Measurements from ENCODE around the gene TPK1.

TPK1 gene

DNA sequence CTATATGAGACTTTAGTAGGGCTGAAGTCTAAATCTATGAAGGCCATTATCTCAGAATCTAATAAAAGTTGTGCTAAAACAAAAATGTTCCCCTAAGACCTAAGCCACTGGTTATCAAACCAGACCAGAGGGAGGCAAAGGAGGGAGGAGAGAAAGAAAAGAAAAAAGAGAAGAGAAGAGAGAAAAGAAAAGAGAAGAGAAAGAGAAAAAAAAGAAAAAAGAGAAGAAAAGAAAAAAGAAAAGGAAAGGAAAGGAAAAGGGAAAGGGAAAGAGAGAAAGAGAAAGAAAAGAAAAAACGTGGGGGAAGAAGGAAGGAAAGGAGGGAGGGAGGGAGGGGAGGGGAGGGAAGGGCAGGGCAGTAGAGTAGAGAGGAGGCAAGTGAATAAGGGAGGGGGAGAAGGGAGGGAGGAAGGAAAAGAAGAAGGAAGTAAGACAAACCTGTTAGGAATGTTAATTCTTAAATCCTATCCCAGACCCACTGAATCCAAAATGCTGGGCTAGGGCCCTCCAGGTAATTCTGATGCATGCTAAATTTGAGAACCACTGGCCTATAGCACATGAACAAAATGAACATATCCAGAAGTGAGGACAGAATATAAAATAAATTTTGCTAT lies 98.9 kb downstream of the TPK1 start:
- Histone ChIP-seq H3K27ac (ENCODE audit: low read depth, low read length) (no peak overlapping the region), H3K79me1 (ENCODE audit: low read length) (no peaks in the 10 kb centered on the region), H2BK15ac (replicated peaks; ENCODE audit: low read depth) (no peak overlapping the region), H3K56ac (ENCODE audit: low read length) (no peak overlapping the region), H3K4ac (ENCODE audit: low read depth, low read length) (no peak overlapping the region), H3K4me1 (ENCODE audit: control insufficient read depth, low read depth, low read length) (no peaks in the 10 kb centered on the region), H4K8ac (ENCODE audit: low read depth, low read length) (no peak overlapping the region), H2AK5ac (ENCODE audit: low read length) (no peak overlapping the region), H3K36me3 (ENCODE audit: control insufficient read depth, insufficient read depth, low read length) (no peaks in the 10 kb centered on the region), H3K18ac (ENCODE audit: low read length) (no peak overlapping the region), H3K27me3 (ENCODE audit: insufficient read depth, low read length, poor library complexity) (no peaks in the 10 kb centered on the region), H3K79me2 (ENCODE audit: control insufficient read depth, insufficient read depth, low read length) (no peaks in the 10 kb centered on the region), H3K23ac (ENCODE audit: low read length) (no peak overlapping the region), H2BK5ac (ENCODE audit: low read length) (no peak overlapping the region), H3K9ac (ENCODE audit: low read length) (no peak overlapping the region), H3K4me3 (ENCODE audit: low read length) (no peak overlapping the region), H2BK120ac (ENCODE audit: low read depth, low read length) (no peak overlapping the region), H3K4me2 (ENCODE audit: low read length) (no peak overlapping the region), H4K5ac (ENCODE audit: low read length) (no peak overlapping the region)
- no CpG with 5 or more reads among the region's 1 CpG for WGBS (ENCODE audit: extremely low coverage, insufficient coverage, low lambda C conversion rate)
- peak; percentile 37 for DNase-seq

DNA sequence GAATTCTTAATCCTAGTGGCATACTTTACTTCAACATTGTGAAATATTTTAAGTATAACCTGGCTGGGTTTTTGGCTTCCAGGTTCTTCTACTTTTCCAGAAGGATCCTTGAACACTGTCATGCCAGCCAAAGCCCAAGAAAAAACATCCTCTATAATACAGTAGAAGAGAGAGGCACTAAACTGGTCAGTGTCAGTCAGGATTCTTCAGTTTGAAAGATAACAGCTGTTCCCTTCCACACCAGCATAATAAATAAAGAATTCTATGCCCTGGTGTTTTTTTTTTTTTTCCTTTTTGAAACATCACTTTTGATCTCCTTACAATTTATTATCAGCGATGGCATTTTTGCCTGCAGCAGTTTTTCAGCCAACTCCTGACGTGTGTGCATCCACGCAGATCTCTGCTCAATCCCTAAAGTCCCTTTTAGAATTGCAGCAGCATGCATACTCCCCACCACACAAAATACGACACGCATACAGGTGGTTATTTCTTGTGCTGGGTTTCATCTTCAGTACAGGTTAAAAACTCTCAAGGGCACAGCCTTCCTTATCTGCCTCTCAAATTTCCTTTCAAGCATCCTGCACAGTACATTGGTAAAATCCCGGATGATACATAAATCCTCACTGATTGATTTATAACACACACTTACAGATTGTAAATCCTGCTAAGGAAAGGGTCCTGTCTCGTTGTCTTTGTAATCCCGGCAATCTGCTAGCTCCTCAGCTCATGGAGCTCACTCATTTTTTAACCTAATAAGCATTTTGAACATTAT lies 100.2 kb downstream of the TPK1 start:
- Histone ChIP-seq H3K4me2 (ENCODE audit: low read length) (no peak overlapping the region), H3K4me1 (ENCODE audit: control insufficient read depth, low read depth, low read length) (no peaks in the 10 kb centered on the region), H4K8ac (ENCODE audit: low read depth, low read length) (no peak overlapping the region), H3K9ac (ENCODE audit: low read length) (no peak overlapping the region), H2BK120ac (ENCODE audit: low read depth, low read length) (no peak overlapping the region), H3K79me1 (ENCODE audit: low read length) (no peaks in the 10 kb centered on the region), H3K4me3 (ENCODE audit: low read length) (no peak overlapping the region), H3K4ac (ENCODE audit: low read depth, low read length) (no peak overlapping the region), H2BK5ac (ENCODE audit: low read length) (no peak overlapping the region), H3K36me3 (ENCODE audit: control insufficient read depth, insufficient read depth, low read length) (no peaks in the 10 kb centered on the region), H2AK5ac (ENCODE audit: low read length) (no peak overlapping the region), H3K56ac (ENCODE audit: low read length) (no peak overlapping the region), H2BK15ac (replicated peaks; ENCODE audit: low read depth) (no peak overlapping the region), H3K23ac (ENCODE audit: low read length) (no peak overlapping the region), H3K27ac (ENCODE audit: low read depth, low read length) (no peak overlapping the region), H3K27me3 (ENCODE audit: insufficient read depth, low read length, poor library complexity) (no peaks in the 10 kb centered on the region), H3K79me2 (ENCODE audit: control insufficient read depth, insufficient read depth, low read length) (no peaks in the 10 kb centered on the region), H4K5ac (ENCODE audit: low read length) (no peak overlapping the region), H3K18ac (ENCODE audit: low read length) (no peak overlapping the region)
- WGBS (ENCODE audit: extremely low coverage, insufficient coverage, low lambda C conversion rate): no CpG with 5 or more reads among the region's 8 CpGs
- no peak for DNase-seq

DNA sequence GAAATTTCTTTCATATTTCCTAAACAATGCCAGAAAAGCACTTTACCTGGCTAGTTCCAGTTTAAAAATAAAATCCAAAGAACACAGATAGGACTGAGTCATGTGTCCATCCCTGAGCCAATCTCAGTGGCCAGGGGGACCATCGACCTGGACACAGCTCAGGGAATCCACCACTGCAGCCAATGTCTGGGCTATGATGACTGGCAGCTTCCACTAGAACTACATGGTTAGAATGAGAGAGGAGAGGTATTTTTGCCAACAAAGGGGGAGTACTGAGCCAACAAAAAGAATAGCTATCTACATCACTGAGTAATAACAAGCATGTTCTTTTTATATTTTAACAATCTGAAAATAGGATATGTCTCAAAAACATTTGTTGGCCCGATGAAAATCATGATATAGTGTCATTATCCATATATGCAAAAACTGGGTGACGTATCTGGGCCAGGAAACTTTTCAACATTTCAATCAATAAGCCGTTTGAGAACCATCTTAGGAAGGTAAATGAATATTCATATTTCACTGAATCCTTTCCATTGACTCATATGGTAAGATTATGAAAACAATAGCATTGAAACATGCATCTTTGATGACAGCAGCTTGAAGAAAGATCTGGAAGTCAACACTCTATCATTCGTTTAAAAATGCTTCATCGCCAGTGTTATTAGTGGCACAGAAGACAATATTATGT lies 104.0 kb downstream of the TPK1 start:
- WGBS (ENCODE audit: extremely low coverage, insufficient coverage, low lambda C conversion rate): no CpG with 5 or more reads among the region's 6 CpGs
- H3K4me1 ChIP-seq (ENCODE audit: control insufficient read depth, low read depth, low read length): no peaks in the 10 kb centered on the region
- no peak for DNase-seq

GRCh38 chr7:144730224-144730623 lies 105.6 kb downstream of the TPK1 start:
- Histone ChIP-seq H3K36me3 (ENCODE audit: control insufficient read depth, insufficient read depth, low read length) (no peaks in the 10 kb centered on the region), H4K8ac (ENCODE audit: low read depth, low read length) (no peak overlapping the region), H3K79me1 (ENCODE audit: low read length) (no peaks in the 10 kb centered on the region), H3K27me3 (ENCODE audit: insufficient read depth, low read length, poor library complexity) (no peaks in the 10 kb centered on the region), H3K27ac (ENCODE audit: low read depth, low read length) (no peak overlapping the region), H3K4me1 (ENCODE audit: control insufficient read depth, low read depth, low read length) (no peaks in the 10 kb centered on the region), H3K23ac (ENCODE audit: low read length) (no peak overlapping the region), H3K4me3 (ENCODE audit: low read length) (no peak overlapping the region), H3K18ac (ENCODE audit: low read length) (no peak overlapping the region), H2BK120ac (ENCODE audit: low read depth, low read length) (no peak overlapping the region), H3K79me2 (ENCODE audit: control insufficient read depth, insufficient read depth, low read length) (no peaks in the 10 kb centered on the region), H3K4ac (ENCODE audit: low read depth, low read length) (no peak overlapping the region), H2AK5ac (ENCODE audit: low read length) (no peak overlapping the region), H3K9ac (ENCODE audit: low read length) (no peak overlapping the region), H3K4me2 (ENCODE audit: low read length) (no peak overlapping the region), H4K5ac (ENCODE audit: low read length) (no peak overlapping the region), H2BK15ac (replicated peaks; ENCODE audit: low read depth) (no peak overlapping the region), H2BK5ac (ENCODE audit: low read length) (no peak overlapping the region), H3K56ac (ENCODE audit: low read length) (no peak overlapping the region)
- DNase-seq: no peak
- WGBS (ENCODE audit: extremely low coverage, insufficient coverage, low lambda C conversion rate): 100% methylated on average over 1 of the region's 3 CpGs

More for the DNA sequence above, 104.0 kb downstream of the TPK1 start:
- Histone ChIP-seq H2AK5ac (ENCODE audit: low read length) (no peak overlapping the region), H3K27me3 (ENCODE audit: insufficient read depth, low read length, poor library complexity) (no peaks in the 10 kb centered on the region), H3K4me2 (ENCODE audit: low read length) (no peak overlapping the region), H2BK15ac (replicated peaks; ENCODE audit: low read depth) (no peak overlapping the region), H4K8ac (ENCODE audit: low read depth, low read length) (no peak overlapping the region), H3K79me1 (ENCODE audit: low read length) (no peaks in the 10 kb centered on the region), H3K18ac (ENCODE audit: low read length) (no peak overlapping the region), H3K27ac (ENCODE audit: low read depth, low read length) (no peak overlapping the region), H3K56ac (ENCODE audit: low read length) (no peak overlapping the region), H3K36me3 (ENCODE audit: control insufficient read depth, insufficient read depth, low read length) (no peaks in the 10 kb centered on the region), H2BK120ac (ENCODE audit: low read depth, low read length) (no peak overlapping the region), H4K5ac (ENCODE audit: low read length) (no peak overlapping the region), H3K23ac (ENCODE audit: low read length) (no peak overlapping the region), H3K4me3 (ENCODE audit: low read length) (no peak overlapping the region), H3K9ac (ENCODE audit: low read length) (no peak overlapping the region), H3K79me2 (ENCODE audit: control insufficient read depth, insufficient read depth, low read length) (no peaks in the 10 kb centered on the region), H2BK5ac (ENCODE audit: low read length) (no peak overlapping the region), H3K4ac (ENCODE audit: low read depth, low read length) (no peak overlapping the region)

DNA sequence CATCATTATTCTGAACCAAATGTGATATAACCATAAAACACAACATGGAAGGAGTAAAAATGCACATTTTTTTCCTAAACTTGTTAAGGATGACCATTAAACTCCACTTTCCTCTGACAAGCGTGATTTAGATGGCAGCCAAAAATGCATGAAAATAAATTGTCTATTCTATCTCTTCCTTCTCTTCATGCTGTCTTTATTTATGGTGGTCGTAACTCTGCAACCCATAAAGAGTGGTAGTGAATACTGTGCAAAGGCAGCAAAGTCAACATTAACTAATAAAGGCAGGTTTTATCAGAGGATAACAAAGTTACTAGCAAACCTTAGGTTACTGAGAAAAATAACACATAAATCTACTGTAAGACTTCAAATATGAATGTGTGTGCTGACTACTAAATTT lies 106.6 kb downstream of the TPK1 start:
- WGBS (ENCODE audit: extremely low coverage, insufficient coverage, low lambda C conversion rate): no CpG with 5 or more reads among the region's 2 CpGs
- Histone ChIP-seq H3K36me3 (ENCODE audit: control insufficient read depth, insufficient read depth, low read length) (no peaks in the 10 kb centered on the region), H4K8ac (ENCODE audit: low read depth, low read length) (no peak overlapping the region), H3K4me1 (ENCODE audit: control insufficient read depth, low read depth, low read length) (no peaks in the 10 kb centered on the region), H3K18ac (ENCODE audit: low read length) (no peak overlapping the region), H3K79me1 (ENCODE audit: low read length) (no peaks in the 10 kb centered on the region), H3K9ac (ENCODE audit: low read length) (no peak overlapping the region), H3K23ac (ENCODE audit: low read length) (no peak overlapping the region), H3K79me2 (ENCODE audit: control insufficient read depth, insufficient read depth, low read length) (no peaks in the 10 kb centered on the region), H3K4ac (ENCODE audit: low read depth, low read length) (no peak overlapping the region), H3K4me2 (ENCODE audit: low read length) (no peak overlapping the region), H2BK120ac (ENCODE audit: low read depth, low read length) (no peak overlapping the region), H3K27ac (ENCODE audit: low read depth, low read length) (no peak overlapping the region), H4K5ac (ENCODE audit: low read length) (no peak overlapping the region), H2BK5ac (ENCODE audit: low read length) (no peak overlapping the region), H3K27me3 (ENCODE audit: insufficient read depth, low read length, poor library complexity) (no peaks in the 10 kb centered on the region), H3K4me3 (ENCODE audit: low read length) (no peak overlapping the region), H2BK15ac (replicated peaks; ENCODE audit: low read depth) (no peak overlapping the region), H2AK5ac (ENCODE audit: low read length) (no peak overlapping the region), H3K56ac (ENCODE audit: low read length) (no peak overlapping the region)
- no peak for DNase-seq

Measured in mesendoderm (in vitro differentiated cells).